Loucy (cell line): ENCODE results near the gene GRID1.

Experiments
- H2AFZ ChIP-seq: fragments of 200-600 bp; sonication (generic); 2 replicates; pipeline ENCODE4 v1.6.0; 2016; ENCODE audit warnings: antibody characterized with exemption, mild to moderate bottlenecking, low read length, moderate library complexity
- H3F3A ChIP-seq: fragments of 200-600 bp; 2 replicates; pipeline ENCODE4 v1.6.0; 2016; ENCODE audit warnings: antibody characterized with exemption, low read depth, mild to moderate bottlenecking
- H3K27me3 ChIP-seq: fragments of 200-600 bp; sonication (generic); 2 replicates; pipeline ENCODE4 v1.6.1; 2014; ENCODE audit warnings: low read length, mild to moderate bottlenecking; ENCODE audit not compliant: insufficient read depth, poor library complexity, severe bottlenecking
- H3K36me3 ChIP-seq: fragments of 200-600 bp; sonication (generic); 2 replicates; pipeline ENCODE4 v1.6.1; 2016; ENCODE audit warnings: low read length; ENCODE audit not compliant: insufficient read depth
- H3K4me1 ChIP-seq: fragments of 200-600 bp; sonication (generic); 2 replicates; pipeline ENCODE4 v1.5.1; 2014; ENCODE audit warnings: low read length, mild to moderate bottlenecking; ENCODE audit not compliant: insufficient read depth, poor library complexity, severe bottlenecking
- H3K4me2 ChIP-seq: fragments of 200-600 bp; sonication (generic); 2 replicates; pipeline ENCODE4 v1.6.0; 2014; ENCODE audit warnings: antibody characterized with exemption, low read length, low read depth, mild to moderate bottlenecking; ENCODE audit not compliant: poor library complexity, severe bottlenecking
- H3K4me3 ChIP-seq: fragments of 200-600 bp; sonication (generic); 2 replicates; pipeline ENCODE4 v1.5.1; 2014; ENCODE audit warnings: low read length, mild to moderate bottlenecking, mixed read lengths; ENCODE audit not compliant: poor library complexity, severe bottlenecking
- H3K79me2 ChIP-seq: fragments of 200-600 bp; sonication (generic); 2 replicates; pipeline ENCODE4 v1.6.1; 2014; ENCODE audit warnings: low read length; ENCODE audit not compliant: insufficient read depth
- H3K9ac ChIP-seq: fragments of 200-600 bp; sonication (generic); 2 replicates; pipeline ENCODE4 v1.6.0; 2014; ENCODE audit warnings: mild to moderate bottlenecking, low read depth, low read length, moderate library complexity; ENCODE audit not compliant: poor library complexity, severe bottlenecking
- H3K9me2 ChIP-seq: fragments of 200-600 bp; sonication (generic); replicated peaks from 2 replicates; pipeline ENCODE4 v1.6.1; 2016; ENCODE audit warnings: low read depth, low read length, mixed read lengths
- H3K9me3 ChIP-seq: fragments of 200-600 bp; sonication (generic); 2 replicates; pipeline ENCODE4 v1.6.1; 2014; ENCODE audit warnings: mild to moderate bottlenecking, antibody characterized with exemption, low read length, low read depth; ENCODE audit not compliant: insufficient read depth
- H4K20me1 ChIP-seq: fragments of 200-600 bp; sonication (generic); 2 replicates; pipeline ENCODE4 v1.6.0; 2014; ENCODE audit warnings: antibody characterized with exemption, low read length, mild to moderate bottlenecking; ENCODE audit not compliant: insufficient read depth, poor library complexity, severe bottlenecking
- CTCF ChIP-seq: fragments of 200-600 bp; sonication (generic); conservative IDR thresholded peaks from 2 replicates; pipeline ENCODE4 v1.5.1; 2014; ENCODE audit warnings: mild to moderate bottlenecking, antibody characterized with exemption, low read length
- EZH2phosphoT487 ChIP-seq: fragments of 200-600 bp; IDR thresholded peaks from 2 replicates; pipeline ENCODE4 v1.6.1; 2018; ENCODE audit warnings: antibody characterized with exemption, mild to moderate bottlenecking, moderate library complexity, borderline replicate concordance

The GRID1 gene

DNA sequence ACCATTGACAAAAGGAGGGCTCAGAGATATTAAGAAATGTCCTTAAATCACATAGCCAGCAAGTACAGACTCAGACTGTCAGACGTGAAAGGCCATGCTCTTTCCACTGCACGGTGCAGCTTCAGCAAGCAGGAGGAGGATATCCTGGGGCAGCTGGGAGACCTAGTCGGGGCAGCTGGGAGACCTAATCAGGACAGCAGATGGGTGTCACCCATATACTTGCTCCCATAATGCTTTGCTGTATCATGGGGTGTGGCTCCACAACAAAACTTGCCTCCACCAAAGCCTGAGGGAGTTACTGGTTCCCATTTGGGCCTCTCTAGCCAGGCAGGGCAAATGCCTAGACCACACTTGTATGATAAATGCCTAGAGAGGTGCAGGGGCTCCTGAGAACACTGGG is 55.4 kb downstream of the GRID1 start:
- H4K20me1 ChIP-seq, result no peaks in the 10 kb centered on the region
- no peak overlapping the region for H3K4me3 ChIP-seq

GRCh38 chr10:86310702-86311101 is 55.9 kb downstream of the GRID1 start:
- Histone ChIP-seq H3K27me3 (no peaks in the 10 kb centered on the region), H3K9me3 (no peaks in the 10 kb centered on the region; the same call in 1 of the 2 replicates), H3K4me1 (no peaks in the 10 kb centered on the region), H3K36me3 (no peaks in the 10 kb centered on the region), H2AFZ (no peak overlapping the region), H3K4me2 (no peak overlapping the region), H4K20me1 (no peaks in the 10 kb centered on the region), H3K9me2 (no peaks in the 10 kb centered on the region), H3K79me2 (no peaks in the 10 kb centered on the region), H3F3A (no peaks in the 10 kb centered on the region), H3K9ac (no peak overlapping the region), H3K4me3 (no peak overlapping the region)
- TF ChIP-seq CTCF (no peak), EZH2phosphoT487 (no peak)

More for the DNA sequence above, 55.4 kb downstream of the GRID1 start:
- Histone ChIP-seq H3K27me3 (no peaks in the 10 kb centered on the region), H3K36me3 (no peaks in the 10 kb centered on the region), H3K79me2 (no peaks in the 10 kb centered on the region), H2AFZ (no peak overlapping the region), H3K9me3 (no peaks in the 10 kb centered on the region; the same call in 1 of the 2 replicates), H3K4me2 (no peak overlapping the region), H3K9ac (no peak overlapping the region), H3K9me2 (no peaks in the 10 kb centered on the region), H3F3A (no peaks in the 10 kb centered on the region), H3K4me1 (no peaks in the 10 kb centered on the region)
- TF ChIP-seq EZH2phosphoT487, result no peak
- no peak for TF ChIP-seq CTCF

GRCh38 chr10:86310291-86310690 is 56.3 kb downstream of the GRID1 start:
- no peaks in the 10 kb centered on the region for H4K20me1 ChIP-seq
- no peaks in the 10 kb centered on the region for H3F3A ChIP-seq
- H3K4me2 ChIP-seq, result no peak overlapping the region
- H3K36me3 ChIP-seq, result no peaks in the 10 kb centered on the region
- no peaks in the 10 kb centered on the region; the same call in 1 of the 2 replicates for H3K9me3 ChIP-seq
- no peaks in the 10 kb centered on the region for H3K4me1 ChIP-seq
- no peak overlapping the region for H2AFZ ChIP-seq
- no peaks in the 10 kb centered on the region for H3K9me2 ChIP-seq
- no peak for TF ChIP-seq EZH2phosphoT487
- TF ChIP-seq CTCF, result no peak
- H3K4me3 ChIP-seq, result no peak overlapping the region
- H3K27me3 ChIP-seq, result no peaks in the 10 kb centered on the region
- H3K9ac ChIP-seq, result no peak overlapping the region
- H3K79me2 ChIP-seq, result no peaks in the 10 kb centered on the region
